ENCODE data around the gene KCNQ1. TPM values are rescaled to one million over a fixed set of nuclear protein-coding genes. Genes with fewer than 3 reads are reported as not detected.

Gene KCNQ1
- total and polyA plus RNA-seq, 2 of the 13 experiments (the other 11 are each of a cell fraction or from before 2014, with no cell fraction given): 0.02 to 0.08 TPM

DNA sequence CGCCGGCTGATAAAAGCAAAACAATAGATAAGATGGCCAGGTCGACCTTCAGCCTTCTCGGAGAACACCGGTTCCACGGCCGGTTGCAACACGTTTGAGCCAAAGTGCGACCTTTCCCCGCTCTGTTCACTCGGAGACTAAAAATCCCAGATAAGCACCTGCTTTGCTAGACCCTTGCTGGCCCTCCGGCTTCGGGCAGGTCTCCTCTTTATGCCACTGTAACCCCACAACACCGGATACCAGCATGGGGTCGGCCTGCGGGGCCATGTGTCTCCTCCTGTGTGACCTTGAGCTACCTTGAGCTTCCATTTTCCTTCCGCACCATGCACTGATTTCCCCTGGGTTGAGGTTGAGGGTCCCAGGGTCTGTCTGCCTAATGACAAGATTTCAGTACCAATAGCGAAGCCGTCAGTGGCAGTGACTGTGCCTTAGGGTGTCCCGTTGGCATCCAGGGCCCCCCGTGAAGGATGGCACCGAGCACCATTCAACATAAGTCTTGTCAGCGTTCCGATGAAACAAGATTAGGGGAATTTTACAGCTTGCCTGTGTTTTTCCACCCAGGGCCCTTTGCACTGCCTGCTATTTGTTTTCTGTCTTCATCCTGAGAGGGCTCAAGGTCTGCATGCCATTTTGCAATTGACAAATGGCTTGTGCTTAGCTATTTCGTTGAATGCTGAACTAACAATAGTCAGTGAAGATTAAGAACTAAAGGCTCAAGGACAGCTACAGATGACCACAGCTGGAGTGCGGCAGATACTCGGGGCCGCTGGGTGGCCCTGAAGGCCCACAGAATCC, 118.6 kb downstream of the KCNQ1 start (continued):
- TF ChIP-seq ZNF143 (CRISPR knock-in tag; IDR thresholded peaks at IDR 0.05): 0 out of 2 replicates have a peak, but pooled peaks have one; percentile 30
- TF ChIP-seq, protein P1, sequence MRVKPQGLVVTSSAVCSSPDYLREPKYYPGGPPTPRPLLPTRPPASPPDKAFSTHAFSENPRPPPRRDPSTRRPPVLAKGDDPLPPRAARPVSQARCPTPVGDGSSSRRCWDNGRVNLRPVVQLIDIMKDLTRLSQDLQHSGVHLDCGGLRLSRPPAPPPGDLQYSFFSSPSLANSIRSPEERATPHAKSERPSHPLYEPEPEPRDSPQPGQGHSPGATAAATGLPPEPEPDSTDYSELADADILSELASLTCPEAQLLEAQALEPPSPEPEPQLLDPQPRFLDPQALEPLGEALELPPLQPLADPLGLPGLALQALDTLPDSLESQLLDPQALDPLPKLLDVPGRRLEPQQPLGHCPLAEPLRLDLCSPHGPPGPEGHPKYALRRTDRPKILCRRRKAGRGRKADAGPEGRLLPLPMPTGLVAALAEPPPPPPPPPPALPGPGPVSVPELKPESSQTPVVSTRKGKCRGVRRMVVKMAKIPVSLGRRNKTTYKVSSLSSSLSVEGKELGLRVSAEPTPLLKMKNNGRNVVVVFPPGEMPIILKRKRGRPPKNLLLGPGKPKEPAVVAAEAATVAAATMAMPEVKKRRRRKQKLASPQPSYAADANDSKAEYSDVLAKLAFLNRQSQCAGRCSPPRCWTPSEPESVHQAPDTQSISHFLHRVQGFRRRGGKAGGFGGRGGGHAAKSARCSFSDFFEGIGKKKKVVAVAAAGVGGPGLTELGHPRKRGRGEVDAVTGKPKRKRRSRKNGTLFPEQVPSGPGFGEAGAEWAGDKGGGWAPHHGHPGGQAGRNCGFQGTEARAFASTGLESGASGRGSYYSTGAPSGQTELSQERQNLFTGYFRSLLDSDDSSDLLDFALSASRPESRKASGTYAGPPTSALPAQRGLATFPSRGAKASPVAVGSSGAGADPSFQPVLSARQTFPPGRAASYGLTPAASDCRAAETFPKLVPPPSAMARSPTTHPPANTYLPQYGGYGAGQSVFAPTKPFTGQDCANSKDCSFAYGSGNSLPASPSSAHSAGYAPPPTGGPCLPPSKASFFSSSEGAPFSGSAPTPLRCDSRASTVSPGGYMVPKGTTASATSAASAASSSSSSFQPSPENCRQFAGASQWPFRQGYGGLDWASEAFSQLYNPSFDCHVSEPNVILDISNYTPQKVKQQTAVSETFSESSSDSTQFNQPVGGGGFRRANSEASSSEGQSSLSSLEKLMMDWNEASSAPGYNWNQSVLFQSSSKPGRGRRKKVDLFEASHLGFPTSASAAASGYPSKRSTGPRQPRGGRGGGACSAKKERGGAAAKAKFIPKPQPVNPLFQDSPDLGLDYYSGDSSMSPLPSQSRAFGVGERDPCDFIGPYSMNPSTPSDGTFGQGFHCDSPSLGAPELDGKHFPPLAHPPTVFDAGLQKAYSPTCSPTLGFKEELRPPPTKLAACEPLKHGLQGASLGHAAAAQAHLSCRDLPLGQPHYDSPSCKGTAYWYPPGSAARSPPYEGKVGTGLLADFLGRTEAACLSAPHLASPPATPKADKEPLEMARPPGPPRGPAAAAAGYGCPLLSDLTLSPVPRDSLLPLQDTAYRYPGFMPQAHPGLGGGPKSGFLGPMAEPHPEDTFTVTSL (CRISPR knock-in tag; IDR thresholded peaks at IDR 0.05; ENCODE audit: borderline replicate concordance): peak; percentile 82; the same call in 1 of the 2 replicates
- TF ChIP-seq, protein P2, sequence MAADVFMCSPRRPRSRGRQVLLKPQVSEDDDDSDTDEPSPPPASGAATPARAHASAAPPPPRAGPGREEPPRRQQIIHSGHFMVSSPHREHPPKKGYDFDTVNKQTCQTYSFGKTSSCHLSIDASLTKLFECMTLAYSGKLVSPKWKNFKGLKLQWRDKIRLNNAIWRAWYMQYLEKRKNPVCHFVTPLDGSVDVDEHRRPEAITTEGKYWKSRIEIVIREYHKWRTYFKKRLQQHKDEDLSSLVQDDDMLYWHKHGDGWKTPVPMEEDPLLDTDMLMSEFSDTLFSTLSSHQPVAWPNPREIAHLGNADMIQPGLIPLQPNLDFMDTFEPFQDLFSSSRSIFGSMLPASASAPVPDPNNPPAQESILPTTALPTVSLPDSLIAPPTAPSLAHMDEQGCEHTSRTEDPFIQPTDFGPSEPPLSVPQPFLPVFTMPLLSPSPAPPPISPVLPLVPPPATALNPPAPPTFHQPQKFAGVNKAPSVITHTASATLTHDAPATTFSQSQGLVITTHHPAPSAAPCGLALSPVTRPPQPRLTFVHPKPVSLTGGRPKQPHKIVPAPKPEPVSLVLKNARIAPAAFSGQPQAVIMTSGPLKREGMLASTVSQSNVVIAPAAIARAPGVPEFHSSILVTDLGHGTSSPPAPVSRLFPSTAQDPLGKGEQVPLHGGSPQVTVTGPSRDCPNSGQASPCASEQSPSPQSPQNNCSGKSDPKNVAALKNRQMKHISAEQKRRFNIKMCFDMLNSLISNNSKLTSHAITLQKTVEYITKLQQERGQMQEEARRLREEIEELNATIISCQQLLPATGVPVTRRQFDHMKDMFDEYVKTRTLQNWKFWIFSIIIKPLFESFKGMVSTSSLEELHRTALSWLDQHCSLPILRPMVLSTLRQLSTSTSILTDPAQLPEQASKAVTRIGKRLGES (CRISPR knock-in tag; IDR thresholded peaks at IDR 0.05; ENCODE audit: borderline replicate concordance): no peak
- no peak for TF ChIP-seq ZNF878 (CRISPR knock-in tag; IDR thresholded peaks at IDR 0.05)
- TF ChIP-seq ZNF891 (CRISPR knock-in tag; IDR thresholded peaks at IDR 0.05): 0 out of 2 replicates have a peak, but pooled peaks have one; percentile 7
- TF ChIP-seq ZBTB7B (CRISPR knock-in tag; IDR thresholded peaks at IDR 0.05): peak; percentile 85
- TF ChIP-seq, protein P3, sequence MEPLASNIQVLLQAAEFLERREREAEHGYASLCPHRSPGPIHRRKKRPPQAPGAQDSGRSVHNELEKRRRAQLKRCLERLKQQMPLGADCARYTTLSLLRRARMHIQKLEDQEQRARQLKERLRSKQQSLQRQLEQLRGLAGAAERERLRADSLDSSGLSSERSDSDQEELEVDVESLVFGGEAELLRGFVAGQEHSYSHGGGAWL (CRISPR knock-in tag; IDR thresholded peaks at IDR 0.05): no peak
- TF ChIP-seq HNRNPL (IDR thresholded peaks at IDR 0.05; ENCODE audit: low read depth, low read length): peak; percentile 86
- TF ChIP-seq RARA (CRISPR knock-in tag; IDR thresholded peaks at IDR 0.05): peak; percentile 58
- TF ChIP-seq, protein P4, sequence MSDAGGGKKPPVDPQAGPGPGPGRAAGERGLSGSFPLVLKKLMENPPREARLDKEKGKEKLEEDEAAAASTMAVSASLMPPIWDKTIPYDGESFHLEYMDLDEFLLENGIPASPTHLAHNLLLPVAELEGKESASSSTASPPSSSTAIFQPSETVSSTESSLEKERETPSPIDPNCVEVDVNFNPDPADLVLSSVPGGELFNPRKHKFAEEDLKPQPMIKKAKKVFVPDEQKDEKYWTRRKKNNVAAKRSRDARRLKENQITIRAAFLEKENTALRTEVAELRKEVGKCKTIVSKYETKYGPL (CRISPR knock-in tag; IDR thresholded peaks at IDR 0.05): 0 out of 2 replicates have a peak, but pooled peaks have one; percentile 30
- peak; percentile 99 for TF ChIP-seq HOXA5 (CRISPR knock-in tag; IDR thresholded peaks at IDR 0.05)
- TF ChIP-seq ZNF674 (CRISPR knock-in tag; IDR thresholded peaks at IDR 0.05; ENCODE audit: low read depth): no peak
- TF ChIP-seq, protein P5, sequence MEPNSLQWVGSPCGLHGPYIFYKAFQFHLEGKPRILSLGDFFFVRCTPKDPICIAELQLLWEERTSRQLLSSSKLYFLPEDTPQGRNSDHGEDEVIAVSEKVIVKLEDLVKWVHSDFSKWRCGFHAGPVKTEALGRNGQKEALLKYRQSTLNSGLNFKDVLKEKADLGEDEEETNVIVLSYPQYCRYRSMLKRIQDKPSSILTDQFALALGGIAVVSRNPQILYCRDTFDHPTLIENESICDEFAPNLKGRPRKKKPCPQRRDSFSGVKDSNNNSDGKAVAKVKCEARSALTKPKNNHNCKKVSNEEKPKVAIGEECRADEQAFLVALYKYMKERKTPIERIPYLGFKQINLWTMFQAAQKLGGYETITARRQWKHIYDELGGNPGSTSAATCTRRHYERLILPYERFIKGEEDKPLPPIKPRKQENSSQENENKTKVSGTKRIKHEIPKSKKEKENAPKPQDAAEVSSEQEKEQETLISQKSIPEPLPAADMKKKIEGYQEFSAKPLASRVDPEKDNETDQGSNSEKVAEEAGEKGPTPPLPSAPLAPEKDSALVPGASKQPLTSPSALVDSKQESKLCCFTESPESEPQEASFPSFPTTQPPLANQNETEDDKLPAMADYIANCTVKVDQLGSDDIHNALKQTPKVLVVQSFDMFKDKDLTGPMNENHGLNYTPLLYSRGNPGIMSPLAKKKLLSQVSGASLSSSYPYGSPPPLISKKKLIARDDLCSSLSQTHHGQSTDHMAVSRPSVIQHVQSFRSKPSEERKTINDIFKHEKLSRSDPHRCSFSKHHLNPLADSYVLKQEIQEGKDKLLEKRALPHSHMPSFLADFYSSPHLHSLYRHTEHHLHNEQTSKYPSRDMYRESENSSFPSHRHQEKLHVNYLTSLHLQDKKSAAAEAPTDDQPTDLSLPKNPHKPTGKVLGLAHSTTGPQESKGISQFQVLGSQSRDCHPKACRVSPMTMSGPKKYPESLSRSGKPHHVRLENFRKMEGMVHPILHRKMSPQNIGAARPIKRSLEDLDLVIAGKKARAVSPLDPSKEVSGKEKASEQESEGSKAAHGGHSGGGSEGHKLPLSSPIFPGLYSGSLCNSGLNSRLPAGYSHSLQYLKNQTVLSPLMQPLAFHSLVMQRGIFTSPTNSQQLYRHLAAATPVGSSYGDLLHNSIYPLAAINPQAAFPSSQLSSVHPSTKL (CRISPR knock-in tag; IDR thresholded peaks at IDR 0.05): peak; percentile 90

Data from HepG2 (cell line).